ENCODE data around the gene PDXP. TPM values are rescaled to one million over a fixed set of nuclear protein-coding genes. Genes with fewer than 3 reads are reported as not detected.
"Not testable (repeated sequence)": the region's sequence is repeated elsewhere in the genome, so short reads cannot be mapped to it uniquely, and the experiment has no call there.

PDXP gene, protein sequence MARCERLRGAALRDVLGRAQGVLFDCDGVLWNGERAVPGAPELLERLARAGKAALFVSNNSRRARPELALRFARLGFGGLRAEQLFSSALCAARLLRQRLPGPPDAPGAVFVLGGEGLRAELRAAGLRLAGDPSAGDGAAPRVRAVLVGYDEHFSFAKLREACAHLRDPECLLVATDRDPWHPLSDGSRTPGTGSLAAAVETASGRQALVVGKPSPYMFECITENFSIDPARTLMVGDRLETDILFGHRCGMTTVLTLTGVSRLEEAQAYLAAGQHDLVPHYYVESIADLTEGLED
- total RNA-seq (10 to 100 TPM in 5 of 7 donors, 1 to 10 TPM in 2; 9.3 to 17.8 (median 11.2) TPM), polyA plus RNA-seq (10 to 100 TPM; 14.7 to 26.6 (median 15.4) TPM)
- long read RNA-seq, donor 1, transcript PDXP-201 (2 exons, 2,010 nt): major isoform, 7 of 7 reads
- long read RNA-seq, donor 1, partial matches to known transcripts: 0 of 7 reads
- long read RNA-seq, donor 1, other reads (novel, unspliced or antisense): 0 of 7 reads
- long read RNA-seq, donor 2, transcript PDXP-201 (2 exons, 2,010 nt): major isoform, 9 of 9 reads
- long read RNA-seq, donor 2, partial matches to known transcripts: 0 of 9 reads
- long read RNA-seq, donor 2, other reads (novel, unspliced or antisense): 0 of 9 reads

DNA sequence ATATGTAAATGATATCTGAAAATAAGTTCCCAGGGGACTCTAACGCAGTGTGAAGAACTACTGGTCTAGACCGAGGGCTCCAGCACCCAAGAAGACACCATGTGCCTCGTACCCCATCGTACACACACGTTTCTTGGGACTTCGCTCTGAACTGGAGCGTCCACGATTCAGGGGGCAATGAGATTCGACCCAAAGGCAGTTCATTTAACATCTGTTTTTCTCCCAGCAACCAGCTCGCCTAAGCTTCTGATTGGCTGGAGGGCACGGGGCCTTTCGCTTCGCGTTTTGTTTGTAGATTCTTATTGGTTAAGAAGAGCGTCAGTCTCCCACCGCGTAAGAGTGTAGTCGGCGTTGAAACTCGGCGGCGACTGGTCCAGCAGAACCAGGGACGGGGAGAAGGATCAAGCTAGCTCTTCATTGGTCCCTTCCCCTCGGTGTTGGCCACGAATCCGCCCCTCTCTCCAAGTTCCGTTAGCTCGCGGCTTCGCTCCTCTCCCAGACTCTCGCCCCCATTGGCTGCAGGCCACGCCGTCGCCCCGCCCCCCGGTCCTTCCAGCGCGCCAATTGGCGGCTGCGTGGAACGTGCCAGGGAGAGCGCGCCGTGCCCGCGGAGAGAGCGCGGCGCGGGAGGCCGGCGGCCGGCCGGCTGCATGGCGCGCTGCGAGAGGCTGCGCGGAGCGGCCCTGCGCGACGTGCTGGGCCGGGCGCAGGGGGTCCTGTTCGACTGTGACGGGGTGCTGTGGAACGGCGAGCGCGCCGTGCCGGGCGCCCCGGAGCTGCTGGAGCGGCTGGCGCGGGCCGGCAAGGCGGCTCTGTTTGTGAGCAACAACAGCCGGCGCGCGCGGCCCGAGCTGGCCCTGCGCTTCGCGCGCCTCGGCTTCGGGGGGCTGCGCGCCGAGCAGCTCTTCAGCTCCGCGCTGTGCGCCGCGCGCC, at the start of gene PDXP:
Gene PDXP, plus strand, starts transcription at position 591 of the 933 bp plus-strand sequence. Its CDS starts 60 bp downstream, at position 651.
- Histone ChIP-seq H3K27me3 (replicated peaks in 1 of 7) (no peaks in the 10 kb centered on the region), H3K27ac (peak within 1 kb of the TSS; percentile 72 to 88 (median 80)), H3K4me1 (peaks cover 19 to 54% (median 44%) of the 10 kb centered on the region in 6 donors), H3K9me3 (no peaks in the 10 kb centered on the region), H3K4me3 (peak within 1 kb of the TSS; percentile 34 to 95 (median 78)), H3K36me3 (peaks cover 0 to 25% (median 16%) of the 10 kb centered on the region in 6 donors)
- TF ChIP-seq, protein P1, sequence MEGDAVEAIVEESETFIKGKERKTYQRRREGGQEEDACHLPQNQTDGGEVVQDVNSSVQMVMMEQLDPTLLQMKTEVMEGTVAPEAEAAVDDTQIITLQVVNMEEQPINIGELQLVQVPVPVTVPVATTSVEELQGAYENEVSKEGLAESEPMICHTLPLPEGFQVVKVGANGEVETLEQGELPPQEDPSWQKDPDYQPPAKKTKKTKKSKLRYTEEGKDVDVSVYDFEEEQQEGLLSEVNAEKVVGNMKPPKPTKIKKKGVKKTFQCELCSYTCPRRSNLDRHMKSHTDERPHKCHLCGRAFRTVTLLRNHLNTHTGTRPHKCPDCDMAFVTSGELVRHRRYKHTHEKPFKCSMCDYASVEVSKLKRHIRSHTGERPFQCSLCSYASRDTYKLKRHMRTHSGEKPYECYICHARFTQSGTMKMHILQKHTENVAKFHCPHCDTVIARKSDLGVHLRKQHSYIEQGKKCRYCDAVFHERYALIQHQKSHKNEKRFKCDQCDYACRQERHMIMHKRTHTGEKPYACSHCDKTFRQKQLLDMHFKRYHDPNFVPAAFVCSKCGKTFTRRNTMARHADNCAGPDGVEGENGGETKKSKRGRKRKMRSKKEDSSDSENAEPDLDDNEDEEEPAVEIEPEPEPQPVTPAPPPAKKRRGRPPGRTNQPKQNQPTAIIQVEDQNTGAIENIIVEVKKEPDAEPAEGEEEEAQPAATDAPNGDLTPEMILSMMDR (IDR thresholded peaks at IDR 0.05 in 8 of 11, conservative IDR thresholded peaks at IDR 0.05 in 3 of 11): peak in 2 of 11 experiments; percentile 20 to 29
- TF ChIP-seq POLR2A (IDR thresholded peaks at IDR 0.05) (no peak), POLR2AphosphoS5 (IDR thresholded peaks at IDR 0.05) (peak; percentile 80 to 90 (median 87))
- WGBS, 5 donors: 1% methylated on average over 51 to 101 of the region's 101 CpGs
- peak; percentile 99 for DNase-seq
- intact Hi-C loops (cut with DNase I; ENCODE audit: low total_unique reads): no loop called here

DNA sequence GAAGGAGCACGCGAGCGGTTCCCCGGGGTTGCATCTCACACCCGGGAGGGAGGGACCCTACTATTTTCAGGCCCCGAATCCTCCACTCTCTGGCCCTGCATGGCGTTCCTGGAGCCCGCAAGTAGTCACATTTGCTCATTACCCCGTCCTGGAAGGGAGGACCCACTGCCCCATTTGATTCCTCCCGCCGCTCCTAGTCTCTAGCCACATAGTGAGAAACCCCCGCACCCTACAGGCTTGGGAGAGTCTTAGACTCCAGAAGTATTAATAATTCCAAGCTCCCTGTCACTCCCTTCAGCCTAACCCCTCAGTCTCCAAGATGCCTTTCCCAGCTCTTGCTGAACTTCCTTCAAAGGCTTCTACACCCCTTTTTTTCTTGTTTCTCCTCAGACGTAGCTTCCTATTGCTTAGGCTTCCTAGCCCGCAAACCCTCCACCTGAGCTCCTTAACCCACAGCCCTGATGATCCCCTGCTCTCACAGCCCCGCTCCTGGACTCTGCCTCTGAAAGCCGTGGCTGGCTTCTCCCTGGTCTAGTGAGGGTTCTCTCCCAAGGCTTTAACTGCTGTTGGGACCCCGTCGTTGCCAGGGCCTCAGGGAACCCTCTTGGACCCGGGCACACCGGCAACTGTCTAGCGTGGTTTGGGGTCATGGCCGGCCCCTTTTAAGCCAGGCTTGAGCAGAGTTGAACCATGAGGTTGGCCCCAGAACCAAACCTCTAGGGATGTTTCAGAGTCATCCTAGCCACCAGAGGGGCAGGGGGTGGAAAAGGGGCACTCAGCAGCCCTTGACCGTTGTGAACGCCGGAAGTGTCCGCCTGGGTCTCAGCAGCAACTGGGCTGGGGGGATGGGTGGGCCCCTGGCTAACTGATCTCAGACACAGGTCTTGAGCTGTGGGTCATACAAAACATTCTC, 49.0 kb upstream of the PDXP start:
- peaks cover 27 to 84% (median 51%) of the 10 kb centered on the region in 6 donors for H3K4me1 ChIP-seq
- WGBS, 5 donors: 3 to 10% (median 7%) methylated on average over 26 of the region's 26 CpGs
- intact Hi-C loops (cut with DNase I; ENCODE audit: low total_unique reads): no loop called here

DNA sequence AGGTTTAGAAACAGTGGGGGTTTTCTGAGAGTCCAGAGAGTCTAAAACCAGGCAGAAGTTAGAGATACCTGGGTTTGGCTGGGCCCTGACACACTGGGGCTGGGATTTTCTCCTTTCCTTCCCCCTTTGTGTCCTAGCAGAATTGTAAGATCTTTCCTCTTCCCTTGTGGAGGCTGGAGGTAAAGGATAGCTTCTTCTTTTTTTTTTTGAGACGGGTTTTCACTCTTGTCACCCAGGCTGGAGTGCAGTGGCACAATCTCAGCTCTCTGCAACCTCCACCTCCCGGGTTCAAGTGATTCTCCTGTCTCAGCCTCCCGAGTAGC, 48.4 kb upstream of the PDXP start:
- H3K27me3 ChIP-seq (replicated peaks in 1 of 7); intact Hi-C loops (cut with DNase I; ENCODE audit: low total_unique reads); DNase-seq; H3K9me3 ChIP-seq: not testable (repeated sequence)
- H3K27ac ChIP-seq: peak overlapping the region; percentile 91 to 98 (median 96)
- WGBS, 5 donors: 61 to 77% (median 73%) methylated on average over 3 of the region's 3 CpGs
- peaks cover 27 to 78% (median 49%) of the 10 kb centered on the region in 6 donors for H3K4me1 ChIP-seq
- peaks cover 0 to 25% (median 12%) of the 10 kb centered on the region in 6 donors for H3K36me3 ChIP-seq
- H3K4me3 ChIP-seq: peak overlapping the region in 7 of 8 donors; percentile 79 to 97 (median 92)

More for the DNA sequence above, 49.0 kb upstream of the PDXP start:
- TF ChIP-seq POLR2AphosphoS5 (IDR thresholded peaks at IDR 0.05) (no peak), POLR2A (IDR thresholded peaks at IDR 0.05) (peak in 1 of 3 donors; percentile 5)
- no peak for DNase-seq
- H3K27me3 ChIP-seq (replicated peaks in 1 of 7): peaks cover 0 to 10% (median 0%) of the 10 kb centered on the region in 7 donors
- H3K4me3 ChIP-seq: peak overlapping the region; percentile 79 to 97 (median 93)
- H3K36me3 ChIP-seq: peaks cover 0 to 19% (median 6%) of the 10 kb centered on the region in 6 donors
- H3K9me3 ChIP-seq: no peaks in the 10 kb centered on the region
- H3K27ac ChIP-seq: peak overlapping the region; percentile 91 to 98 (median 96)

DNA sequence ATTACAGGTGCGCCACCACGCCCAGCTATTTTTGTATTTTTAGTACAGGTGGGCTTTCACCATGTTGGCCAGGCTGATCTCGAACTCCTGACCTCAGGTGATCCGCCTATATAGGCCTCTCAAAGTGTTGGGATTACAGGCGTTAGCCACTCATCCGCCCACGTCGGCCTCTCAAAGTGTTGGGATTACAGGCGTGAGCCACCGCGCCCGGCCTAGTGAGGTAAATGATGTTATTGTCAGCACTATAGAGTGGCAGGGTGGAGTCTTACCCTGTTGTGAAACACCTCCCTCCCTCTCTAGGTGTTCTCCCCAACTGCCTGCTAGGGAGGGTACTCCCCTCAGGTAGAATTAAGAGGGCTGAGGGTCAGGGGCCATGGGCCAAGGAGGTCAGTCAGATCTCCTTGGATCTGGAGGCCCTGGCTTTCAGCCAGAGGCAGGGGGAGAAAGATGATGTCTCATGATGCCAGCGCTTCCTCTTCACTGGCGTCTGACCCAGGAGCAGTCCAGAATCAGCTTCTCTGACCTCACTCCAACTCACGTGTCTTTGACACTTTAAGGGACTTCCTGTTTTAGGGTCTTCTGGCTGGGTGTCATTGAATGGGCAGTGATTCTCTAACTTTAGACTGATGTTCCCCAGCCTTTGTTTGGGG, 47.9 kb upstream of the PDXP start:
- Histone ChIP-seq H3K27me3 (replicated peaks in 1 of 7) (peaks cover 0 to 7% (median 0%) of the 10 kb centered on the region in 7 donors), H3K4me1 (peaks cover 27 to 73% (median 46%) of the 10 kb centered on the region in 6 donors), H3K9me3 (no peaks in the 10 kb centered on the region), H3K36me3 (peaks cover 0 to 30% (median 17%) of the 10 kb centered on the region in 6 donors), H3K4me3 (peak overlapping the region in 3 of 8 donors; percentile 86 to 97 (median 96)), H3K27ac (peak overlapping the region; percentile 91 to 98 (median 96))
- intact Hi-C loops (cut with DNase I; ENCODE audit: low total_unique reads): no loop called here
- WGBS, 5 donors: 67 to 82% (median 78%) methylated on average over 15 of the region's 15 CpGs
- TF ChIP-seq, protein P1 (IDR thresholded peaks at IDR 0.05 in 8 of 11, conservative IDR thresholded peaks at IDR 0.05 in 3 of 11): no peak
- TF ChIP-seq POLR2A (IDR thresholded peaks at IDR 0.05) (no peak), POLR2AphosphoS5 (IDR thresholded peaks at IDR 0.05) (peak in 2 of 3 donors; percentile 27 to 63)
- DNase-seq: peak; percentile 79
